GM12873 (cell line): ENCODE results near the gene MS4A6A.

Experiments
- TF ChIP-seq, protein P1 (sequence below): IDR thresholded peaks from 2 replicates; pipeline ENCODE4 v1.5.1; 2012; ENCODE audit warnings: low read depth, mild to moderate bottlenecking, moderate library complexity, low read length, control low read depth; ENCODE audit not compliant: insufficient read depth; ENCODE audit errors: missing control alignments

Gene MS4A6A

DNA sequence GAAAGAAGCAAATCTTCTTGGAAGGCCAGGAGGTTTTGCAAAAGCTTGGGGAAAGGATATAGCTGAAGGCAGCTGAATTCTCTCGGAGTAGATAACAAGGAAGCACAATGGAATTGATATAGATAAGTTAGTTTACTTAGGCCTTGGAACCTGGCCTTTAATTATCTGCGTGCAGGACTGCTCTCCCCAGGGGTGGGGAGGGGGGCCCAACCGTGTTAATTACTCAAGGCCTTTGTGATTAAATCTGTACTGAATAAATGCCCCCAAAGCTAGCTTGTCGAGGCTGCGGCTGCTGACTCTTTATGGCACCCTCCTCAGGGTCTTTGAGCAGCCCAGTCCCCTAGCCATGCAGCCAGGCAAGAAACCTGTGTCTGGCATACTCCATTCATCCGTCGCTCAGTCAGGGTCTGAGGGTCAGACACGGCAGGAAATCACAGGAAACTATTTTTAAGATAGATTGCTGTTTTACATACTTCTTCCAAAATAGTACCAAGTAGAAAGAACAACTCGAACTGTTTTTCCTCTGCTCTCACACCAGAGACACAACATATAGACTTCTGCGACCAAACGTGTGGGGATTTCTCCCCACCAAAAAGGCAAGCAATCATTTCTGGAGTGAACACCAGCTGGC lies 58.0 kb downstream of the MS4A6A start:
- TF ChIP-seq, protein P1, sequence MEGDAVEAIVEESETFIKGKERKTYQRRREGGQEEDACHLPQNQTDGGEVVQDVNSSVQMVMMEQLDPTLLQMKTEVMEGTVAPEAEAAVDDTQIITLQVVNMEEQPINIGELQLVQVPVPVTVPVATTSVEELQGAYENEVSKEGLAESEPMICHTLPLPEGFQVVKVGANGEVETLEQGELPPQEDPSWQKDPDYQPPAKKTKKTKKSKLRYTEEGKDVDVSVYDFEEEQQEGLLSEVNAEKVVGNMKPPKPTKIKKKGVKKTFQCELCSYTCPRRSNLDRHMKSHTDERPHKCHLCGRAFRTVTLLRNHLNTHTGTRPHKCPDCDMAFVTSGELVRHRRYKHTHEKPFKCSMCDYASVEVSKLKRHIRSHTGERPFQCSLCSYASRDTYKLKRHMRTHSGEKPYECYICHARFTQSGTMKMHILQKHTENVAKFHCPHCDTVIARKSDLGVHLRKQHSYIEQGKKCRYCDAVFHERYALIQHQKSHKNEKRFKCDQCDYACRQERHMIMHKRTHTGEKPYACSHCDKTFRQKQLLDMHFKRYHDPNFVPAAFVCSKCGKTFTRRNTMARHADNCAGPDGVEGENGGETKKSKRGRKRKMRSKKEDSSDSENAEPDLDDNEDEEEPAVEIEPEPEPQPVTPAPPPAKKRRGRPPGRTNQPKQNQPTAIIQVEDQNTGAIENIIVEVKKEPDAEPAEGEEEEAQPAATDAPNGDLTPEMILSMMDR, result no peak
